H1 (cell line): Measurements from ENCODE around the gene SLC35F5. TPM values are rescaled to one million over a fixed set of nuclear protein-coding genes. Genes with fewer than 3 reads are reported as not detected.
A peak's percentile ranks its signal among the peaks of the same experiment; 100 is the strongest.

Experiments used
- CEBPB ChIP-seq: IDR thresholded peaks from 2 replicates; pipeline ENCODE4 v1.6.1; 2012; ENCODE audit warnings: low read depth, low read length
- CTBP2 ChIP-seq: IDR thresholded peaks from 2 replicates; pipeline ENCODE4 v1.7.0; 2011; ENCODE audit warnings: borderline replicate concordance, mild to moderate bottlenecking, moderate library complexity, mixed read lengths, low read length; ENCODE audit not compliant: insufficient read depth, insufficient read length
- CTCF ChIP-seq, 3 experiments: IDR thresholded peaks; 1 replicate in 2 of 3; 2 replicates in 1 of 3; pipeline versions ENCODE4 v1.5.1 to v1.6.1; 2011; ENCODE audit warnings: low read length in 3 of 3, mild to moderate bottlenecking in 3 of 3, inconsistent platforms in 2 of 3, low read depth in 1 of 3, moderate library complexity in 1 of 3; ENCODE audit not compliant: insufficient read depth in 1 of 3; ENCODE audit errors: control extremely low read depth in 1 of 3
- EGR1 ChIP-seq: IDR thresholded peaks from 2 replicates; pipeline ENCODE4 v1.6.1; 2011; ENCODE audit warnings: low read depth, low read length, borderline replicate concordance
- EP300 ChIP-seq, 2 experiments: IDR thresholded peaks; 1 replicate in 1 of 2; 2 replicates in 1 of 2; pipeline ENCODE4 v1.6.1; 2011 to 2012; ENCODE audit warnings: low read depth in 2 of 2, low read length in 2 of 2, mild to moderate bottlenecking in 2 of 2, borderline replicate concordance in 1 of 2, inconsistent platforms in 1 of 2, moderate library complexity in 1 of 2
- FOSL1 ChIP-seq: IDR thresholded peaks from 2 replicates; pipeline ENCODE4 v1.6.1; 2011; ENCODE audit warnings: mild to moderate bottlenecking, low read depth, low read length, moderate library complexity; ENCODE audit not compliant: insufficient read depth
- NRF1 ChIP-seq: IDR thresholded peaks from 2 replicates; pipeline ENCODE4 v1.6.1; 2011; ENCODE audit warnings: mild to moderate bottlenecking, low read depth, low read length, improper control_type of control experiment
- PHF8 ChIP-seq: fragments of 200-600 bp; sonication (generic); conservative IDR thresholded peaks from 2 replicates; pipeline ENCODE4 v1.7.1; 2012; ENCODE audit warnings: low read depth, mild to moderate bottlenecking, inconsistent platforms, low read length, moderate library complexity
- POU5F1 ChIP-seq: IDR thresholded peaks from 2 replicates; pipeline ENCODE4 v1.6.1; 2011; ENCODE audit warnings: low read depth, mild to moderate bottlenecking, low read length, moderate library complexity
- SIRT6 ChIP-seq: IDR thresholded peaks from one replicate; pipeline ENCODE4 v1.7.1; 2012; ENCODE audit warnings: low read length, inconsistent platforms
- SP2 ChIP-seq: IDR thresholded peaks from 2 replicates; pipeline ENCODE4 v1.6.1; 2012; ENCODE audit warnings: mild to moderate bottlenecking, low read length, inconsistent platforms
- SRF ChIP-seq: IDR thresholded peaks from 2 replicates; pipeline ENCODE4 v1.6.1; 2011; ENCODE audit warnings: mild to moderate bottlenecking, low read depth, low read length, moderate library complexity
- TAF1 ChIP-seq: IDR thresholded peaks from 2 replicates; pipeline ENCODE4 v1.6.1; 2011; ENCODE audit warnings: mild to moderate bottlenecking, low read depth, low read length
- TAF7 ChIP-seq: optimal IDR thresholded peaks from 2 replicates; pipeline ENCODE3; 2011; ENCODE audit warnings: low read depth, mild to moderate bottlenecking, inconsistent platforms, low read length, moderate library complexity, borderline replicate concordance
- TBP ChIP-seq: IDR thresholded peaks from 2 replicates; pipeline ENCODE4 v1.6.1; 2011; ENCODE audit warnings: low read depth, low read length, improper control_type of control experiment
- USF2 ChIP-seq: IDR thresholded peaks from 2 replicates; pipeline ENCODE4 v1.6.1; 2011; ENCODE audit warnings: low read length, improper control_type of control experiment
- polyA plus RNA-seq, 7 experiments: library from polyadenylated mRNA; depleted of rRNA in 3 of 7; stranded (reverse) in 5 of 7; unstranded in 2 of 7; fragments of >200 nt in 5 of 7; fragments of 200-250 nt in 2 of 7; gene quantifications; 1 replicate in 5 of 7; 2 replicates in 1 of 7; 4 replicates in 1 of 7; pipeline versions ENCODE4 v1.2.1 to v1.2.3, GENCODE V29; 2011 to 2013; ENCODE audit warnings: missing spikeins in 2 of 7, mixed read lengths in 2 of 7
- total RNA-seq: library from RNA; stranded (reverse); fragmentation: NEBNext Ultra II Directional; extraction: Animal tissue kit (Norgen Biotek cat#: 25700); gene quantifications from 2 replicates; pipeline ENCODE4 v1.2.1, GENCODE V29; 2021
- TF ChIP-seq, protein P1 (sequence below): IDR thresholded peaks from 2 replicates; pipeline ENCODE4 v1.6.1; 2012; ENCODE audit warnings: low read length, inconsistent platforms
- TF ChIP-seq, protein P2 (sequence below): IDR thresholded peaks from 2 replicates; pipeline ENCODE4 v1.6.1; 2011; ENCODE audit warnings: low read depth, mild to moderate bottlenecking, low read length; ENCODE audit not compliant: insufficient read depth

SLC35F5 gene
- total and polyA plus RNA-seq, 2 of the 8 experiments (the other 6 are each of a cell fraction or from before 2014, with no cell fraction given): 11.8 to 22.2 TPM

GRCh38 chr2:113756355-113757137 lies at the start of gene SLC35F5 (continued):
- TF ChIP-seq TAF7 (peak; percentile 91), CTBP2 (no peak), POU5F1 (no peak), NRF1 (no peak), SP2 (no peak), FOSL1 (no peak), SIRT6 (no peak), EP300 (IDR thresholded peaks at IDR 0.05; ENCODE audit: borderline replicate concordance in 1 of 2, low read depth in 2 of 2, low read length in 2 of 2) (no peak), USF2 (no peak), SRF (peak; percentile 82), EGR1 (no peak), TBP (peak; percentile 84), CTCF (IDR thresholded peaks at IDR 0.05; ENCODE audit: control extremely low read depth in 1 of 3, insufficient read depth in 1 of 3, low read depth in 1 of 3, low read length in 3 of 3) (no peak), PHF8 (peak; percentile 96), CEBPB (no peak), TAF1 (peak; percentile 93)
- TF ChIP-seq, protein P1, sequence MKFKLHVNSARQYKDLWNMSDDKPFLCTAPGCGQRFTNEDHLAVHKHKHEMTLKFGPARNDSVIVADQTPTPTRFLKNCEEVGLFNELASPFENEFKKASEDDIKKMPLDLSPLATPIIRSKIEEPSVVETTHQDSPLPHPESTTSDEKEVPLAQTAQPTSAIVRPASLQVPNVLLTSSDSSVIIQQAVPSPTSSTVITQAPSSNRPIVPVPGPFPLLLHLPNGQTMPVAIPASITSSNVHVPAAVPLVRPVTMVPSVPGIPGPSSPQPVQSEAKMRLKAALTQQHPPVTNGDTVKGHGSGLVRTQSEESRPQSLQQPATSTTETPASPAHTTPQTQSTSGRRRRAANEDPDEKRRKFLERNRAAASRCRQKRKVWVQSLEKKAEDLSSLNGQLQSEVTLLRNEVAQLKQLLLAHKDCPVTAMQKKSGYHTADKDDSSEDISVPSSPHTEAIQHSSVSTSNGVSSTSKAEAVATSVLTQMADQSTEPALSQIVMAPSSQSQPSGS: no peak
- TF ChIP-seq, protein P2, sequence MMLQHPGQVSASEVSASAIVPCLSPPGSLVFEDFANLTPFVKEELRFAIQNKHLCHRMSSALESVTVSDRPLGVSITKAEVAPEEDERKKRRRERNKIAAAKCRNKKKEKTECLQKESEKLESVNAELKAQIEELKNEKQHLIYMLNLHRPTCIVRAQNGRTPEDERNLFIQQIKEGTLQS: peak; percentile 92
